Measurements from ENCODE around the gene FRMD1. TPM values are rescaled to one million over a fixed set of nuclear protein-coding genes. Genes with fewer than 3 reads are reported as not detected.
"Not testable (repeated sequence)": the region's sequence is repeated elsewhere in the genome, so short reads cannot be mapped to it uniquely, and the experiment has no call there.

Gene FRMD1
- total RNA-seq, 1 donor from 2014 or later: 1.7 TPM

GRCh38 chr6:168078175-168078942 is 653 bp downstream of the FRMD1 start:
- peak; percentile 20 for DNase-seq (ENCODE audit: low spot score)

GRCh38 chr6:168077401-168077800 is 1.6 kb downstream of the FRMD1 start:
- DNase-seq (ENCODE audit: low spot score): not testable (repeated sequence)

GRCh38 chr6:168075787-168076202 is 3.2 kb downstream of the FRMD1 start:
- DNase-seq (ENCODE audit: low spot score): no peak

- no peak for DNase-seq (ENCODE audit: low spot score)
Observed at GRCh38 chr6:168075216-168075615, 3.8 kb downstream of the FRMD1 start.

GRCh38 chr6:168073937-168074730 is 4.9 kb downstream of the FRMD1 start:
- DNase-seq (ENCODE audit: low spot score): no peak

GRCh38 chr6:168072730-168073129 is 6.3 kb downstream of the FRMD1 start:
- DNase-seq (ENCODE audit: low spot score): no peak

- DNase-seq (ENCODE audit: low spot score): no peak
Observed at GRCh38 chr6:168072261-168072660, 6.8 kb downstream of the FRMD1 start.

GRCh38 chr6:168071620-168072019 is 7.4 kb downstream of the FRMD1 start:
- no peak for DNase-seq (ENCODE audit: low spot score)

GRCh38 chr6:168070804-168071203 is 8.2 kb downstream of the FRMD1 start:
- DNase-seq (ENCODE audit: low spot score): no peak

GRCh38 chr6:168067081-168067759 is 11.8 kb downstream of the FRMD1 start:
- DNase-seq (ENCODE audit: low spot score): no peak

- no peak for DNase-seq (ENCODE audit: low spot score)
Observed at GRCh38 chr6:168064226-168064807, 14.7 kb downstream of the FRMD1 start.

- no peak for DNase-seq (ENCODE audit: low spot score)
Observed at GRCh38 chr6:168063431-168063830, 15.6 kb downstream of the FRMD1 start.

- DNase-seq (ENCODE audit: low spot score): peak; percentile 29
Observed at GRCh38 chr6:168062346-168063289, 16.4 kb downstream of the FRMD1 start.

- no peak for DNase-seq (ENCODE audit: low spot score)
Observed at GRCh38 chr6:168061269-168062210, 17.5 kb downstream of the FRMD1 start.

- peak; percentile 87 for DNase-seq (ENCODE audit: low spot score)
Observed at GRCh38 chr6:168060521-168060931, 18.5 kb downstream of the FRMD1 start.

- no peak for DNase-seq (ENCODE audit: low spot score)
Observed at GRCh38 chr6:168058691-168059551, 20.1 kb downstream of the FRMD1 start.

GRCh38 chr6:168057836-168058235 is 21.2 kb downstream of the FRMD1 start:
- no peak for DNase-seq (ENCODE audit: low spot score)

GRCh38 chr6:168056892-168057527 is 22.0 kb downstream of the FRMD1 start:
- no peak for DNase-seq (ENCODE audit: low spot score)
